HG03432 (cell line): Measurements from ENCODE around the gene UCKL1.
"Not testable (repeated sequence)": the region's sequence is repeated elsewhere in the genome, so short reads cannot be mapped to it uniquely, and the experiment has no call there.

Experiments
- ATAC-seq: cut with Tn5 transposase; IDR thresholded peaks from one replicate; pipeline ENCODE4 v1.9.1; 2021; ENCODE audit warnings: mild to moderate bottlenecking, moderate library complexity; ENCODE audit not compliant: unreplicated experiment

Gene UCKL1

DNA sequence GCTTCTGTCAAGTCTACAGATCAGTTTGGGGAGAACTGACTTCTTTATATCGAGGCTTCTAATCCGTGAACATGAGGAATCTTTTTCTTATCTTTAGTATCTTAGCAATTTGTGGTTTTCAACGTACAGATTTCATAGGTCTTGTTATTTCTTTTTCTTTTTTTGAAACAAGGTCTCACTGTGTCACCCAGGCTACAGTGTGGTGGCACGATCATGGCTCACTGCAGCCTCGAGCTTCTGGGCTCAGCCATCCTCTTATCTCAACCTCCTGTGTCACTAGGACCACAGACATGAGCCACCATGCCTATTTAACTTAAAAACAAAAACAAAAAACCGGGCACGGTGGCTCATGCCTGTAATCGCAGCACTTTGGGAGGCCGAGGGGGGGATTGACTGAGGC, 32.0 kb downstream of the UCKL1 start:
- no peak for ATAC-seq

GRCh38 chr20:63923651-63924050, 32.6 kb downstream of the UCKL1 start:
- ATAC-seq = no peak

GRCh38 chr20:63920226-63920625, 36.0 kb downstream of the UCKL1 start:
- no peak for ATAC-seq

DNA sequence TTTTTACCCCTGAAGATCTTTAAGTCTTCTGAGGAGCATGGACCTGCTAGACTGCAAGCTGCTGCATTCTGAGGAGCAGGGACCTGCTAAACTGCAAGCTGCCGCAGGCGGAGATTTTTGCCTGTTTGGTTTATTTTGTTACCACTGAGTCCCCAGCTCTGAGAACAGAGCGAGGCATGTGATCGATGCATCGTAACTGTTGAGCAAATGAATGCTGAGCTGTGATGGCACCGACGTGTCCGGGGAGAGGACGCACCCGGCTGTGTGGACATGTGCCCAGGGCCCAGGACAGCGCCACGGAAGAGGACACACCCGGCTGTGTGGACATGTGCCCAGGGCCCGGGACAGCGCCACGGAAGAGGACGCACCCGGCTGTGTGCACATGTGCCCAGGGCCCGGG, 37.1 kb downstream of the UCKL1 start:
- no peak for ATAC-seq

GRCh38 chr20:63917811-63918210, 38.4 kb downstream of the UCKL1 start:
- no peak for ATAC-seq

GRCh38 chr20:63916371-63916939, 39.8 kb downstream of the UCKL1 start:
- ATAC-seq = not testable (repeated sequence)

DNA sequence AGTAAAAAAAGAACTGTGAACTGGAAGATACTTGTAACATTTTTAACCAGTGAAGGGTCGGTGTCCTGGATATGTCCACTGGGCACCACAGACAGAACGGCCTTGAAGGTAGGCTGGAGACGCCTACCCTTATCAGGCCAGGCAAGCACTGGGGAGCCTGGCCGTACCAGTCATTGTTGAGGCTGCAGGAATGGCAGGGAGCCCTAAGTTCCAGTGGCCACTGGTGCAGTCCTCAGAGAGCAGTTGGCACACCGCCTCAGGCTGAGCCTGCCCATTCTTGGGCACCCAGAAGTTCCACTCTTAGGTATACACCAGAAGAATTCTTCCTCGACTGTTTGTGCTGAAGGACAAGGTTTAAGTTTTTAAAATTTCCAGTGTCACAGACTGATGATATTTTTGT, 40.7 kb downstream of the UCKL1 start:
- ATAC-seq = no peak

DNA sequence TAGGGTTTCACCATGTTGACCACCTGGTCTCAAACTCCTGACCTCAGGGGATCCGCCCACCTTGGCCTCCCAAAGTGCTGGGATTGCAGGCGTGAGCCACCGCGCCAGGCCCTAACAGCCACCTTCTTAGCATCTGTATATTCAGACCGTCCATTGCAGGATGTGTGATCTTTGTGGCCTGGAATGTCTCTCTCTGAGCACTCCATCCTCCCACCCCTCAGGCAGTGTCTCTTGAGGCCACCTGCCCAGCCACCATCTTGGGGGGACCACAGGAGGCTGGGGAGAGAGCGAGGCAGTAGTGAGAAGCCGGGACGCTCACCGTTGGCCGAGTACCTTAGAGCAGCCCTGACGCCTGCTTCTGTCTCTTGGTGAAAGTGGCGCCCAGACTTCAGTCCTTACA, 42.4 kb downstream of the UCKL1 start:
- ATAC-seq = no peak

GRCh38 chr20:63911176-63911575, 45.0 kb downstream of the UCKL1 start:
- ATAC-seq = no peak

DNA sequence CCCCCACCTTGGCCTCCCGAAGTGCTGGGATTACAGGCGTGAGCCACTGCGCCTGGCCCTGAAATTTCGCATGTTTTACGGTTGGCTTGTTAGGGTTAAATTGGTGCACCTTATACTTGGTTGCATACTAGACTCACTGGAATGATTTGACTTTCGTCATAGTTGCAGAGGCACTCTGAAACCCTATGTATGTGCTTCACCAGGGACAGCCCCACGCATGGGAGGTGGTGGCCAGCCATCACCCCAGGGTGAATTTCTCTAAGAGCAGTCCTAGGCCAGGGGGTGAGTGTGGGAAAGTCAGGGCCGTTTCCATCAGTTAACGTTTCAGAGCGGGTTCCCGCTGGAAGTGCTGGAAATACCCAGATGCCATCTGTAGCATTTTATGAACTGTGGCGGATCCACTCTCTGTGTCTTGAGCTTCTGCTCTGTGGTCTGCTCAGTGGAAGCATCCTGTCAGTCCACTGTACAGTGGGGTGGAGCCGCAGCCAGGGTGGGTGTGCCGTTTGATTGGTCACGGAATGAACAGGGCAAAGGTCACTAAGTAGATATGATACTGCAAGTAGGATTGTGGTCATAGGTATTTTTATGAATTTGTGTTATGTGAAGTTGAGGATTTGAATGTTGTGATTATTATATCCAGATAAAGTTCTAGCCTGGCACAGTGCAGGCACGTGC, 48.1 kb downstream of the UCKL1 start:
- no peak for ATAC-seq

- ATAC-seq = no peak
Measured at GRCh38 chr20:63903796-63904561, 52.2 kb downstream of the UCKL1 start.

DNA sequence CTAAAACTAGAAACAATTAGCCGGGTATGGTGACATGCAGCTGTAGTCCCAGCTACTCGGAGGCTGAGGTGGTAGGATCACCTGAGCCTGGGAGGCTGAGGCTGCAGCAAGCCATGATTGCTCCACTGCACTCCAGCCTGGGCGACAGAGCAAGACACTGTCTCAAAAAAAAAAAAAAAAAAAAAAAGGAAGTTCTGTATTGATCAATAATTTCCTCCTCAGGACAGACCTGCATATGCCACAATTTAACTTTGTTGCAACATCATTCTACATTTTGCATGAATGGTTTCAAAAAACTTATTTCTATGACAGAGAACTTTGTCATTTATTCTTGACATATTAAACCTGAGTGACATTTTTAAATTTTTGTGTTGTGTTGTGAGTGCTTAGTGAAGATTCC, 55.8 kb downstream of the UCKL1 start:
- ATAC-seq = no peak

DNA sequence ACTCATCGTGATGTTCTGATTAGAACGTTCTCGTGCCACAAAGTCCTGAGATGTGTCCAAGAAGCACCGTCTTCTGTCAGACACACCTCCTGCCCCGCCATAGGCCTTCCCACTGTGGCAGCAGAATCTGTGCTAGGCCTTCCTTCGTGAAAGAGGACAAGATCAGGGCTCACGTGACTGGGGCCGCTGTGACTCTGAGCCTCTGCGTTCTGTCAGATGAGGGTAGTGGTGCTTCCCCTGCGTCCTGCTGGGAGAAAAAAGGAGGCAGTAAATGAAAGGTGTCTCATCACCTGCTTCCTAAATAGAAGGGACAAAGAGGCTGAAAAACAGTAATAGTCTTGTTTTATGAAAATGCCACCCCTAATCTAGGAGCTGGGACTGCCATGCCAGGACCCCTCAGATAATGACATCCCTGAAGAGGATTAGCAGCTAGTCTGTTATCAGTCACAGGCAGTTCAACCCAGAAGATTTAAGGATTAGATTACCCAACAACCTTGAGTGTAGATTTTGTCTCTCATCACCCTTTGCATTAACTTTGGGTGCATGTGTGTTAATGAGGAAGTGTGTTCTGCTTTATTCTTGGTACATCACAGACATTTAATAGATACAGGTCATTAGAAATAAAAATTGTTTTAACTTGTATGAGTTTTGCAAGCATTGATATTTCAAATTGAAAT, 57.2 kb downstream of the UCKL1 start:
- ATAC-seq = no peak

DNA sequence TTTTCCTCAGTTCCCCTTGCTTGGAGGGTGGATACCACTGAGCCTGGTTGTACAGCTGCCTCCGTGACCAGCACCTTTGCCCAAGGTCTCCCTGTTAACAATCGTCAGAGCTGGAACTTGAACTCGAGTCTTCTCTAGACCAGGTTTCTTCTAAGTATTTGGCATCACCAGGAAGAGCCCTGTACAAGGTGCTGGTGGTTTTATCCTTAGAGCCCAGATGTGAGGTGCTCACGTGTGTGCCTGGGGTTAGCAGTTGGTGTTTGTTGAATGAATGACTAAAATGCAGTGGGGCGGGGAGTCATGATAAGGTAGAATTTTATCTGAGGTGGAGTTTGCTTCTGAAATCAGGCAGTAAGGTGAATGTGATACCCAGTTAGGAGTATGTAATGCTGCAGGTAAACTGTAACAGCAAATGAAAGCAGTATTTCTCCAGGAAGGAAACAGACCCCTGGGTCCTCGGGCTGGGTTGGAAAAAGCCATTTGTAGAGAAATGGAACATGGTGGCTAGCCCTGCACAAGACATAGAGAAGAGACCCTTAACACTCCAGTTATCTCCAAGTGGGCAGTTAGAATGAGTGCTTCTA, 58.1 kb downstream of the UCKL1 start:
- ATAC-seq = no peak

- peak; percentile 25 for ATAC-seq
Measured at GRCh38 chr20:63896264-63897105, 59.7 kb downstream of the UCKL1 start.

DNA sequence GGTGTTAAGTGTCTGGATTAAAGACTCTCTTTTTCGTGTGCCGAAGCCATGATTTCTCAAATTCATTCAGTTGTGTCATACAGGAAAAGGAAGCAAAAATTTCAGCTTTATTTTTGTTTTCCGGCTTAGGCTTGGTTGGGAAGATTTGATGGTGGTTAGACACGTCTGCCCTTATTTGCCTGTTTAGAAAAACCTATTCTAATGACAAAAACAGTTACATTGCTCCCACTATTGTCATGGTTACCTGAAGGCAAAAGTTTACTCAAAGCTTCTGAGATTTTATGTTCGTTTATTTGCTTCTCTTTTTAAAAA, 60.3 kb downstream of the UCKL1 start:
- no peak for ATAC-seq

- ATAC-seq = peak; percentile 19
Measured at GRCh38 chr20:63895202-63895951, 60.8 kb downstream of the UCKL1 start.

DNA sequence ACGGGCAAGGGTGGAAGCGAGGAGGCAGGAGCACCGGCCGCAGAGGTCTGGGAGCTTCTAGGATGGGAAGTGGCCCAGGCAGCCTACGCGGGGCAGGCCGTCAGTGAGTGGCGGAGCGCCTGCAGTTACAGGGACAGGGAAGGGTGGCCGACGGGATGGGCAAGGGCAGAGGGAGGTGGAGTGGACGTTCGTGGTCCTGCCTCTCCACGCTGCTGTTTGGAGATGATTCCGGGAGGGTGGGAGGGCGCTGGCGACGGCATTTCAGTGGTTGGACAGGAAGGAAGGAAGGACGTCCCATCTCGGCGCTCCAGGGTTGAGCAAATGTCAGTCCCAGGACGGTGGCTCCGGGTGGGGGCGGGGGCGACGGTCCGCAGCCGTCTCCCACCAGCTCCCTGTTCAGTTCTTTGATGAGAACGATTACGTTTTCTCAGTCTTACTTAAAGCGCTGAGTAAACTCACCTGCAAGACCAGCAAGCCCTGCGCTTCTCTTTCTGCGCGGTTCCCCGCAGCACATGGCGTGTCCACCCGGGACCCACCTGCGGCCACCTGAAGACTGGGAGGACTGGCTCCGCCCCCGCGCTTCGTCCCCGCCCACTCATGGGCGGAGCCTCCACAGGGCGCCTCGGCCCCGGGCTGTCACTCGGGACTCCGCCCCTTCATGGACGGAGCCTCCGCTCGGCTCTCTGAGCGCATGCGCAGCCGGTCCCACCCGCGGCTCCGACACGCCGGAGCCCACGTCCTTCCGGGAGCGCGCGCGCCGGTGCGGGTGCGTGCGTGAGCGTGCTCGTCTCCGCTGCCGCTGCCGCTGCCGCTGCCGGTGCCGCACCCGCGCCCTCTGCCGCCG, 61.6 kb downstream of the UCKL1 start, which contains the start of gene DNAJC5:
DNAJC5 (plus strand) TSS at position 769 of the 844 bp plus-strand sequence. CDS start 33,220 bp downstream, outside the sequence.
- peak; percentile 83 for ATAC-seq

- no peak for ATAC-seq
Measured at GRCh38 chr20:63893999-63894357, 62.2 kb downstream of the UCKL1 start.
